ENCODE data around the gene GTPBP1.

Gene GTPBP1

DNA sequence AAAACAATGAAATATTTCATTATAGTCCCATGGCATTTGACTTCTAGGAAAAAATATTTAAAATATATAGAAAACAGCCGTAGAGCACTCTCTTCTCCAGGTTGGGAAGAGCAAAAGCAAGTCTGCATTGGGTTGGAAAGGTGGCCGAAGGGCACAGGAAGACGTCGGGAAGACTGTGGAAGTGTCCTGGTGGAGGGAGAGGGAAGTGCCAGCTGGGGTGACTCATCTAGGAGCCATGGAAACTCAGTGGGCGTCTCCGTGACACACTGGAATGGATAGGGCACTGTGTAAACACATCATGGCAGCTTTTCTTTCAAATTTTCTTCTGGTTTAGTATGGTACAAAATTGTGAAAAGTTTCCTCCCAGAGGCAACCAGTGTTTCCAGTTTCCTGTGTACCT, 12.7 kb downstream of the GTPBP1 start:
- Histone ChIP-seq H3K9me3 (ENCODE audit: control insufficient read depth, low read length) (no peaks in the 10 kb centered on the region), H3K9ac (ENCODE audit: low read length) (no peak overlapping the region), H3K36me3 (ENCODE audit: control insufficient read depth, insufficient read depth, low read length) (peaks cover 10% of the 10 kb centered on the region), H3K4me1 (ENCODE audit: control insufficient read depth, insufficient read depth, low read length) (peaks cover 12% of the 10 kb centered on the region), H3K4me3 (ENCODE audit: low read length) (no peak overlapping the region), H3K27me3 (ENCODE audit: control insufficient read depth, insufficient read depth, low read length) (no peaks in the 10 kb centered on the region)

DNA sequence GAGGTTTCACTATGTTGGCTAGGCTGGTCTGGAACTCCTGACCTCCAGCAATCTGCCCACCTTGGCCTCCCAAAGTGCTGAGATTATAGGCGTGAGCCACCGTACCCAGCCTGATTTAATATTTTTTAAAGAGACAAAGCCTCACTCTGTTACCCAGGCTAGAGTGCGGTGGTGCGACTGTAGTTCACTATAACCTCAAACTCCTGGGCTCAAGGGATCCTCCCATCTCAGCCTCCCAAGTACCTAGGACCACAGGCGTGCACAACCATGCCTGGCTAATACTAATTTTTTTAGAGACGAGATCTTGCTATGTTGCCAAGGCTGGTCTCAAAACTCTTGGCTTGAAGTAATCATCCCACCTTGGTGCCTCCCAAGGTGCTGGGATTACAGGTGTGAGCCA, 13.5 kb downstream of the GTPBP1 start:
- no peaks in the 10 kb centered on the region for H3K9me3 ChIP-seq (ENCODE audit: control insufficient read depth, low read length)
- no peak overlapping the region for H3K9ac ChIP-seq (ENCODE audit: low read length)
- H3K27me3 ChIP-seq (ENCODE audit: control insufficient read depth, insufficient read depth, low read length): no peaks in the 10 kb centered on the region
- H3K4me1 ChIP-seq (ENCODE audit: control insufficient read depth, insufficient read depth, low read length): peaks cover 12% of the 10 kb centered on the region
- peaks cover 11% of the 10 kb centered on the region for H3K36me3 ChIP-seq (ENCODE audit: control insufficient read depth, insufficient read depth, low read length)
- H3K4me3 ChIP-seq (ENCODE audit: low read length): no peak overlapping the region

DNA sequence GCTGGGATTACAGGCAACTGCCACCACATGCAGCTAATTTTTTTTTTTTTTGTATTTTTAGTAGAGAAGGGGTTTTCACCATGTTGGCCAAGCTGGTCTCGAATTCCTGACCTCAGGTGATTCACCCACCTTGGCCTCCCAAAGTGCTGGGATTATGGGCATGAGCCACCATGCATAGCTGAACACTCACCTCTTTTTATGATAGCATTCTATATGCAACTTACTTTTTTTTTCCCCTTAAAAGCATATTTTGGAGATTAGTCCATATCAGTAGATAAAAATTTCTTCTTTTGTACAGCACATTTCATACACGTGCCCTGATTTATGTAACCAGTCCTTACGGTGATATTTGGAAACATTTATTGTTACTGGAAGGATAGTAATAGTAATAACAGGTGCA, 14.6 kb downstream of the GTPBP1 start:
- Histone ChIP-seq H3K27me3 (ENCODE audit: control insufficient read depth, insufficient read depth, low read length) (no peaks in the 10 kb centered on the region), H3K9me3 (ENCODE audit: control insufficient read depth, low read length) (no peaks in the 10 kb centered on the region), H3K36me3 (ENCODE audit: control insufficient read depth, insufficient read depth, low read length) (peaks cover 19% of the 10 kb centered on the region), H3K4me3 (ENCODE audit: low read length) (no peak overlapping the region), H3K4me1 (ENCODE audit: control insufficient read depth, insufficient read depth, low read length) (peaks cover 12% of the 10 kb centered on the region), H3K9ac (ENCODE audit: low read length) (no peak overlapping the region)

DNA sequence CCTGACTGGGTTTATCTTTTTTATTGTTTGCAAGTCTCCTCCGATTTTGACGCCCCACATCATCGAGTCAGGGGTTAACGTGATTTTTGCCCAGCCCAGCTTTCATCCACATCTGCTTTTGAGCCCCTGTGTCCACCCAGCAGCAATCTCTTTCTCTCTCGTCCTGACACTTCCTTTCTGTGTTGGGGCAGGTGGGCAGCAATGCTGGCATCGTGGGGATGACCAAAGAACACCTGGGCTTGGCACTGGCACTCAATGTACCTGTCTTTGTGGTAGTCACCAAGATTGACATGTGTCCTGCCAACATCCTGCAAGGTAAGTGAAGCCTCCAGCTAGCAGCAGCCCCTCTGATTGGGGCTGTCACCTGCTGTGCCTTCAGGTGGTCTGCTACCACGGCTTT, 15.8 kb downstream of the GTPBP1 start:
- Histone ChIP-seq H3K9me3 (ENCODE audit: control insufficient read depth, low read length) (no peaks in the 10 kb centered on the region), H3K36me3 (ENCODE audit: control insufficient read depth, insufficient read depth, low read length) (peaks cover 22% of the 10 kb centered on the region), H3K4me3 (ENCODE audit: low read length) (no peak overlapping the region), H3K27me3 (ENCODE audit: control insufficient read depth, insufficient read depth, low read length) (no peaks in the 10 kb centered on the region), H3K4me1 (ENCODE audit: control insufficient read depth, insufficient read depth, low read length) (peaks cover 12% of the 10 kb centered on the region), H3K9ac (ENCODE audit: low read length) (no peak overlapping the region)

DNA sequence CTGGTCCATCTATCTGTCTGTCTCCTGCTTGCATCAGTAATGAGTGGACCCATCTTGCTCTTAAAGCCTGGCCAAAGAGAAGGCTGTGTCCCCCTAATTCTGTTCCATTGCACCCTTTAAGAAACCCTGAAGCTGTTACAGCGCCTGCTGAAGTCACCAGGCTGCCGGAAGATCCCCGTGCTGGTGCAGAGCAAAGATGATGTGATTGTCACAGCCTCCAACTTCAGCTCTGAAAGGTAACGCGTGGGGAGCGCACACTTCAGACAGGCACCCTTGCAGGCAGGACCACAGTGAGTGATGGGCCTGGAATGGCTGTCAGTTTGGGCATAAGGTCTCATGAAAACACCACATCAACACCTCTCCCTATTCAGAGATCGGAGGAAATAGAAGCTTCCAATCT, 18.4 kb downstream of the GTPBP1 start:
- Histone ChIP-seq H3K4me1 (ENCODE audit: control insufficient read depth, insufficient read depth, low read length) (no peaks in the 10 kb centered on the region), H3K27me3 (ENCODE audit: control insufficient read depth, insufficient read depth, low read length) (no peaks in the 10 kb centered on the region), H3K36me3 (ENCODE audit: control insufficient read depth, insufficient read depth, low read length) (peaks cover 41% of the 10 kb centered on the region), H3K4me3 (ENCODE audit: low read length) (no peak overlapping the region), H3K9ac (ENCODE audit: low read length) (no peak overlapping the region), H3K9me3 (ENCODE audit: control insufficient read depth, low read length) (no peaks in the 10 kb centered on the region)

DNA sequence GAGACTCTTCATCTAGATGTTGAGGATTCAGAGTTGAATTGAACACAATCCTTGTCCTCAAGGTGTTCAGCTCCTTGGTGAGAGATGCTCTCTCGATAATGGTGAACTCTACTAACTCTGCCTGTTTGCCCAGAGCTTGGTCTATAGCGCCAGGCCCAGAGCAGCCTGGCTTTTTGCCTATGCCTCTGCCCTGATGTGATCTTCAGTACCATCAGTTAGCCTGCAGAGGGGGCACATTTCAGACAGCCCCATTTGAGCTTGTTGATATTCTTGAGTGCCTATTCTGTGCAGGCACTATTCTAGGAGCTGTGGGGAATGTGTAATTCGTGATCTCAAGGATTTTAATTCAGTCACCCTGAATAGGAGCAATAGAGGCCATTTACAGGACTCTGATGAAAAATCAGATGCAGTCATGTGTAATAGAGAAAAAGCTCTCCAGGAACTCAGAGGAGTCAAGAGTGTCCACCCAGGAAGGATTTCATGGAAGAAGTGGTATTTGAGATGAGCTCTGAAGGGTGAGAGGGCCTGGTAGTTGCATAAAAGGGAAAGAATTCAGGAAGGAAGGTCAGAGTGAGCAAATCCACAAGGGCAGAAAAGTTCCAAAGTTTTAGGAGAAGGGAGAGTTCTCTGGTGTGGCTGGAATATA, 19.3 kb downstream of the GTPBP1 start:
- no peak overlapping the region for H3K9ac ChIP-seq (ENCODE audit: low read length)
- peaks cover 49% of the 10 kb centered on the region for H3K36me3 ChIP-seq (ENCODE audit: control insufficient read depth, insufficient read depth, low read length)
- no peaks in the 10 kb centered on the region for H3K27me3 ChIP-seq (ENCODE audit: control insufficient read depth, insufficient read depth, low read length)

DNA sequence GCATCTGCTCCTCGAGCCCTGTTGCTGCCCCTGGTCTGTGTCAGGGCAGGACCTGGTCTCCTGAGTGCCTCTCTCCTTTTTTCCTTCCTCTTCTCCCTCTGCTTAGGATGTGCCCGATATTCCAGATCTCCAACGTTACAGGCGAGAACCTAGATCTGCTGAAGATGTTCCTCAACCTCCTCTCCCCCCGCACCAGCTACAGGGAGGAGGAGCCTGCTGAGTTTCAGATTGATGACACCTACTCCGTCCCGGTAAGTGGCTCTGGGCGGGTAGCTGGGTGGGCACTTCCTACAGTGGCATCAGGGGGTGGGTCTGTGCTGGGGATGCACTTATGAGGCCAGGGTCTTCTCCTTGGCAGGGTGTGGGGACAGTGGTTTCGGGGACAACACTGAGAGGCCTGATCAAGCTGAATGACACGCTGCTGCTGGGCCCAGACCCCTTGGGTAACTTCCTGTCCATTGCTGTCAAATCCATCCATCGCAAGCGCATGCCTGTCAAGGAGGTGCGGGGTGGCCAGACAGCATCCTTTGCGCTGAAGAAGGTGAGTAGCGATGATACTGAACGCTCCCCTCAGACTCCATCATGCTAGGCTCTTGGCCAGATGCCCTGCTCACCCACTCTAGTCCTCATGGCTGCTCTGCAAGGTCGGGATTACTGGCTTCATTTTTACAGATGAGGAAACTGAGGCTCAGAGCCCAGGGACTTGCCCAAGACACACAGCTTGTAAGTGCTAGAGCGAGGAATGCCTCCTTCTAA, 20.3 kb downstream of the GTPBP1 start:
- H3K4me3 ChIP-seq (ENCODE audit: low read length): no peak overlapping the region
- H3K27me3 ChIP-seq (ENCODE audit: control insufficient read depth, insufficient read depth, low read length): no peaks in the 10 kb centered on the region
- peaks cover 53% of the 10 kb centered on the region for H3K36me3 ChIP-seq (ENCODE audit: control insufficient read depth, insufficient read depth, low read length)
- H3K9ac ChIP-seq (ENCODE audit: low read length): no peak overlapping the region
- H3K9me3 ChIP-seq (ENCODE audit: control insufficient read depth, low read length): no peaks in the 10 kb centered on the region
- no peaks in the 10 kb centered on the region for H3K4me1 ChIP-seq (ENCODE audit: control insufficient read depth, insufficient read depth, low read length)

More for the DNA sequence above, 19.3 kb downstream of the GTPBP1 start:
- Histone ChIP-seq H3K4me1 (ENCODE audit: control insufficient read depth, insufficient read depth, low read length) (no peaks in the 10 kb centered on the region), H3K4me3 (ENCODE audit: low read length) (no peak overlapping the region), H3K9me3 (ENCODE audit: control insufficient read depth, low read length) (no peaks in the 10 kb centered on the region)

DNA sequence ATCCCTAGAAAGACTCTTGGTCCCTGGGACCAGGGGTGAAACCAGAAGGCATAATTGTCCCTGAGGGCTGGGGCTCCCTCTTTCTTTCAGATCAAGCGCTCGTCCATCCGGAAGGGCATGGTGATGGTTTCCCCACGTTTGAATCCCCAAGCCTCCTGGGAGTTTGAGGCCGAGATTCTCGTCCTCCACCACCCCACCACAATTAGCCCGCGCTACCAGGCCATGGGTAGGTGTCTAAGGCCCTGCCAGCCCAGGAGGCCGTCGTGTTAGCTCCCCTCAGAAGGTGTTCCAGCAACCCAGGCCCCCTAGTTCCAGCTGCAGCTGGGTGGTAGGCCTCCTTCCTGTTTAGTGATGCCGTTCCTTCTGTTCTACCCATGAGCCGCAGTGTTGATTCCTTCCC, 21.4 kb downstream of the GTPBP1 start:
- Histone ChIP-seq H3K9ac (ENCODE audit: low read length) (no peak overlapping the region), H3K9me3 (ENCODE audit: control insufficient read depth, low read length) (no peaks in the 10 kb centered on the region), H3K36me3 (ENCODE audit: control insufficient read depth, insufficient read depth, low read length) (peaks cover 53% of the 10 kb centered on the region), H3K4me1 (ENCODE audit: control insufficient read depth, insufficient read depth, low read length) (peaks cover 2% of the 10 kb centered on the region), H3K27me3 (ENCODE audit: control insufficient read depth, insufficient read depth, low read length) (no peaks in the 10 kb centered on the region), H3K4me3 (ENCODE audit: low read length) (no peak overlapping the region)

DNA sequence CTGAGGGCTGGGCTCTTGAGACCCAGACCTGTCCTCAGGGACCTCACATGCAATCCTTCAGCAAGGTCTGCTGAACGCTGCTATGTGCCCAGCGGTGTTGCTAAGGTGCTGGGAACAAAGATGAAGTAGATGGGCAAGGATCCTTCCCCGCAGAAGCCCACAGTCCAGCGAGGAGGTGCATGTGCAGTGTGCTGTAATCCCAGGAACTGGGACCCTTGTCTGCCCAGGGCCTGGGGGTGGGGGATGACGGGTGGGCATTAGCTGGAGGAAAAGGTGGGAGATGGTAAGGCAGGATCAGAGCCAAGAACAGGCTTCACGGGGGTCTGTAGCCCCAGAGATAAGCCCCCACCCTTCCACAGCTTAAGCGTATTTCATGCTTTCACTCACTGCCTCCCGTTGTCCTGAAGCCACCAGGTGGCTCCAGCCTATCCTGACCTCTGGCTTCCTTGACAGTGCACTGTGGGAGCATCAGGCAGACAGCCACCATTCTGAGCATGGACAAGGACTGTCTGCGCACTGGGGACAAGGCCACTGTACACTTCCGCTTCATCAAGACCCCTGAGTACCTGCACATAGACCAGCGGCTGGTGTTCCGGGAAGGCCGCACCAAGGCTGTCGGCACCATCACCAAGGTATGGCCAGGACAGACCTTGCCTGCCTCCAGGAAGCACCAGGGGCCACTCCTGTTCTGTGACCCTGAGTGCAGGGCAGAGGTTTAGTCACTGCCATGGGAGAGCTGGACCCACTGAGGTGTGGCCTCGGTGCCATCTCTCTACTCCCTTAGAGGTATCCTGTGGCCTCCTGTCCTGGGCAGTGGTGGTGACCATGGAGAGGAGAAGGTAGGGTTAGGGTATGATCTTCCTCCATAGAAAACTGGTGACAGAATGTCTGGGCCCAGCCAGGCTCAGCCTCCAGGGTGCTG, 22.0 kb downstream of the GTPBP1 start:
- Histone ChIP-seq H3K4me3 (ENCODE audit: low read length) (no peak overlapping the region), H3K4me1 (ENCODE audit: control insufficient read depth, insufficient read depth, low read length) (peaks cover 9% of the 10 kb centered on the region), H3K27me3 (ENCODE audit: control insufficient read depth, insufficient read depth, low read length) (no peaks in the 10 kb centered on the region), H3K9ac (ENCODE audit: low read length) (no peak overlapping the region), H3K36me3 (ENCODE audit: control insufficient read depth, insufficient read depth, low read length) (peaks cover 53% of the 10 kb centered on the region), H3K9me3 (ENCODE audit: control insufficient read depth, low read length) (no peaks in the 10 kb centered on the region)

DNA sequence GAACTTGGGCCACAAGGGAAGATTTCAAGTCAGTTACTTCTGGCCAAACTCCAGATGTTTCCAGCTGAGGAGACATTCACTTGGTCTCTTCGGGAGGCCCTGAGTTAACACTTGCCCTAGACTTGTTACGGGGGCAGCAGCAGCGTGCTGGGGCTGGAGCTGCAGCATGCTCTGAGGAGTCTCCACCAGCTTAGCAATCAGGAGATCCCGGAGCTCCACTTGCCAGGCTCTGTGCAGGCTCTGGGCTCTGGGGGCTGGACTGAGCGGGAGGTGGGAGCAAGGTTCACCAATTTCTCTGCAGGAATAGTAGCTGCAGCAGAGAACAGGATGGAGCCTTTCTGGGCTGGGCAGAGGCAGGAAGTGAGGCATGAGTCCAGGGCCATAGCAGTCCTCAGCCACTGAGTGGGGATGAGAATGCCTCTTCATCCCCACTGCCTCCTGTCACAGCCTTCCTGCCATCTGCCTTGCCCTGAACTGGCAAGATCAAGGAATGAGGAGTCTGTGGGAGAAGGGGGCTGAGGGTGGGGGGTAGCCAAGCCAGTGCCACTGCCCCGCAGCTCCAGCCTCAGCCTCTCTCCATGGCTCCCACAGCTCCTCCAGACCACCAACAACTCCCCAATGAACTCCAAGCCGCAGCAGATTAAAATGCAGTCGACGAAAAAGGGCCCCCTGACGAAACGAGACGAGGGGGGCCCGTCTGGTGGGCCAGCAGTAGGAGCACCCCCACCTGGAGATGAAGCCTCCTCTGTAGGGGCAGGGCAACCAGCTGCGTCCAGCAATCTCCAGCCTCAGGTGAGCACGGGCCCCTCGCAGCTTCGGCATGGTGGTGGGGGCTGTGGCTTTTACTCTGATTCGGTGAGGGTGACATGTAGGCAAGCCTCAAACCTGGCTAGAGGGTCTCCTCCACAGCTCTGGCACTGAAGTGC, 23.4 kb downstream of the GTPBP1 start:
- Histone ChIP-seq H3K9ac (ENCODE audit: low read length) (no peak overlapping the region), H3K36me3 (ENCODE audit: control insufficient read depth, insufficient read depth, low read length) (peaks cover 53% of the 10 kb centered on the region), H3K4me1 (ENCODE audit: control insufficient read depth, insufficient read depth, low read length) (peaks cover 23% of the 10 kb centered on the region), H3K4me3 (ENCODE audit: low read length) (no peak overlapping the region), H3K9me3 (ENCODE audit: control insufficient read depth, low read length) (no peaks in the 10 kb centered on the region), H3K27me3 (ENCODE audit: control insufficient read depth, insufficient read depth, low read length) (no peaks in the 10 kb centered on the region)

DNA sequence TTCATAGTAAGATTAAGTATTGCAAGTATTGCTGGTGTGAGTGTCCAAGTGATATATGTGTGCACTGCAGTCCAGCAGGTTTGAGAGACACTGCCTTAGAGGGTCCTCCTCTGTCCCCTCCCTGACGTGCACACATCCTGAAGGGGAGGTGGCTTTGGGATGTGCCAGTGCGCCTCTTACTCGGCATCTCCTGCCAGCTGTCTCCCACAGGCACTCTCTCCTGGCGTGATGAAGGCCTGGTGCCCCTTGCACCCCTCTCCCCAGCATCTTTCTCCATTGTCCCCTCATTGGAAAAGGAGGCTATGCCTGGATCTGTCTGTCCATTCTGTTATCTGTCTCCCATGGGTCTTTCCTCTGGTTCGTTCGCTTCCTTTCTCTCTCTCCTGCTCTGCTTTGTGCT, 24.2 kb downstream of the GTPBP1 start:
- Histone ChIP-seq H3K4me1 (ENCODE audit: control insufficient read depth, insufficient read depth, low read length) (peaks cover 29% of the 10 kb centered on the region), H3K36me3 (ENCODE audit: control insufficient read depth, insufficient read depth, low read length) (peaks cover 45% of the 10 kb centered on the region), H3K27me3 (ENCODE audit: control insufficient read depth, insufficient read depth, low read length) (no peaks in the 10 kb centered on the region), H3K4me3 (ENCODE audit: low read length) (no peak overlapping the region), H3K9ac (ENCODE audit: low read length) (no peak overlapping the region), H3K9me3 (ENCODE audit: control insufficient read depth, low read length) (no peaks in the 10 kb centered on the region)

All from mucosa of stomach (tissue), 1 donor.